GM23248 (cell line): ENCODE data around the gene KIAA1671. TPM values are rescaled to one million over a fixed set of nuclear protein-coding genes. Genes with fewer than 3 reads are reported as not detected.

Experiments used
- DNase-seq: peaks from one replicate; pipeline ENCODE4 v3.0.0-alpha.2; 2015
- H2AFZ ChIP-seq: fragments of 200-600 bp; sonication (generic); 2 replicates; pipeline ENCODE4 v1.6.1; 2016; ENCODE audit warnings: antibody characterized with exemption
- H3F3A ChIP-seq: fragments of 200-600 bp; sonication (generic); 2 replicates; pipeline ENCODE4 v1.6.1; 2016; ENCODE audit warnings: mild to moderate bottlenecking, antibody characterized with exemption, mixed run types; ENCODE audit not compliant: insufficient read depth
- H3K27ac ChIP-seq: fragments of 200-600 bp; sonication (generic); 2 replicates; pipeline ENCODE4 v1.5.1; 2016; ENCODE audit warnings: mild to moderate bottlenecking
- H3K27me3 ChIP-seq: fragments of 200-600 bp; sonication (generic); replicated peaks from 2 replicates; pipeline ENCODE4 v1.6.1; 2016; ENCODE audit warnings: mild to moderate bottlenecking; ENCODE audit not compliant: insufficient read depth
- H3K36me3 ChIP-seq: fragments of 200-600 bp; sonication (generic); 2 replicates; pipeline ENCODE4 v1.6.1; 2016; ENCODE audit warnings: low read depth, mild to moderate bottlenecking
- H3K4me1 ChIP-seq: fragments of 200-600 bp; sonication (generic); 2 replicates; pipeline ENCODE4 v1.6.1; 2016; ENCODE audit warnings: mild to moderate bottlenecking; ENCODE audit not compliant: insufficient read depth
- H3K4me2 ChIP-seq: fragments of 200-600 bp; sonication (generic); one replicate; pipeline ENCODE4 v1.6.1; 2016; ENCODE audit warnings: mild to moderate bottlenecking; ENCODE audit not compliant: unreplicated experiment
- H3K4me3 ChIP-seq: fragments of 200-600 bp; sonication (generic); 2 replicates; pipeline ENCODE4 v1.5.1; 2016; ENCODE audit warnings: mild to moderate bottlenecking
- H3K79me2 ChIP-seq: fragments of 200-600 bp; sonication (generic); 2 replicates; pipeline ENCODE4 v1.6.1; 2016; ENCODE audit warnings: mild to moderate bottlenecking; ENCODE audit not compliant: insufficient read depth
- H3K9ac ChIP-seq: fragments of 200-600 bp; sonication (generic); 2 replicates; pipeline ENCODE4 v1.6.1; 2016; ENCODE audit warnings: mild to moderate bottlenecking
- H3K9me2 ChIP-seq: fragments of 200-600 bp; sonication (generic); 2 replicates; pipeline ENCODE4 v1.6.1; 2016; ENCODE audit warnings: mixed run types, mild to moderate bottlenecking, moderate library complexity; ENCODE audit not compliant: insufficient read depth
- H3K9me3 ChIP-seq: fragments of 200-600 bp; sonication (generic); one replicate; pipeline ENCODE4 v1.6.1; 2017; ENCODE audit warnings: low read depth
- H4K20me1 ChIP-seq: fragments of 200-600 bp; sonication (generic); 2 replicates; pipeline ENCODE4 v1.6.0; 2016; ENCODE audit not compliant: insufficient read depth
- EZH2 ChIP-seq: fragments of 200-600 bp; sonication (generic); IDR thresholded peaks from 2 replicates; pipeline ENCODE4 v1.6.1; 2018; ENCODE audit warnings: antibody characterized with exemption, mild to moderate bottlenecking; ENCODE audit not compliant: insufficient read depth, poor library complexity, severe bottlenecking
- EZH2phosphoT487 ChIP-seq: fragments of 200-600 bp; sonication (generic); IDR thresholded peaks from 2 replicates; pipeline ENCODE4 v1.6.1; 2018; ENCODE audit warnings: antibody characterized with exemption, moderate library complexity, mild to moderate bottlenecking, low read depth; ENCODE audit not compliant: insufficient read depth
- WGBS, 2 experiments: methylation state at CpG; one replicate each; pipeline ENCODE4 v1.1.6; 2015 to 2017; ENCODE audit warnings: low lambda C conversion rate in 2 of 2, low coverage in 1 of 2; ENCODE audit errors: missing lambda C conversion rate in 2 of 2; 5-methylcytosine and 5-hydroxymethylcytosine counted together
- in situ Hi-C: fragments of 300-500 bp; cut with MboI; formaldehyde crosslinking; loops from 2 replicates; pipeline ENCODE4 v1.15.0; 2020
- polyA plus RNA-seq: library from polyadenylated mRNA; unstranded; fragments of >200 nt; fragmentation: Nextera tagmentation; extraction: Ambion mirVana; gene quantifications from 2 replicates; pipeline ENCODE4 v1.2.1, GENCODE V29; 2016
- total RNA-seq: library from RNA; depleted of rRNA; stranded (reverse); fragments of >200 nt; shearing (Covaris generic); gene quantifications from 2 replicates; pipeline ENCODE4 v1.2.3, GENCODE V29; 2014

Gene KIAA1671
- total and polyA plus RNA-seq, 2 experiments from 2014 or later: 0.25 to 0.76 TPM

DNA sequence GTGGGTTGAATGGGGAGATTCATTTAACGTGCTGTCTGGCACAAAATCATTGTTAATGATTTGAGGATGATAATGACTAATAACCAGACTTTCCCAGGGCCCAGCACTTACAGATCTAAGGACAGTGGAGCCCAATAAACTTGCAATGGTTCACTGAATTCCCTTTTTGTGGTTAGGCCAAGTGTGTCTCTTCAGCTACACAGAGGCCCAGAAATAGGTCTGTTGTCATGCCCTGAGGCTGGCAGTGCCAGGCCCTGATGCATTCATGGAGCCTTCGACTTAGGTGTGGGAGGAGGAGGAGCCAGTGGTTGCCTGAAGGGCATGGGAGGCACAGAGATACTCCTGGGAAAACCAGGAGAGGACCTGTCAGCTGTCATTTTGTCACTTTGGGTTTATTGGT lies 56.1 kb downstream of the KIAA1671 start:
- no peaks in the 10 kb centered on the region for H3K4me1 ChIP-seq
- no peaks in the 10 kb centered on the region for H4K20me1 ChIP-seq
- H3K9me3 ChIP-seq: no peaks in the 10 kb centered on the region
- H3K36me3 ChIP-seq: no peaks in the 10 kb centered on the region
- H3K27me3 ChIP-seq: 0 out of 2 replicates have a peak, but pooled peaks cover 5% of the 10 kb centered on the region
- no peaks in the 10 kb centered on the region for H3K79me2 ChIP-seq
- H2AFZ ChIP-seq: no peak overlapping the region
- WGBS, 2 experiments: 53 to 62% methylated on average over 2 of the region's 2 CpGs
- no peak overlapping the region for H3K27ac ChIP-seq
- no peak overlapping the region for H3K4me3 ChIP-seq
- H3K4me2 ChIP-seq: no peak overlapping the region
- no peak for TF ChIP-seq EZH2phosphoT487
- TF ChIP-seq EZH2: no peak
- no peaks in the 10 kb centered on the region for H3K9me2 ChIP-seq
- H3K9ac ChIP-seq: no peak overlapping the region
- no peak for DNase-seq
- H3F3A ChIP-seq: no peaks in the 10 kb centered on the region
- in situ Hi-C loops: no loop called here

DNA sequence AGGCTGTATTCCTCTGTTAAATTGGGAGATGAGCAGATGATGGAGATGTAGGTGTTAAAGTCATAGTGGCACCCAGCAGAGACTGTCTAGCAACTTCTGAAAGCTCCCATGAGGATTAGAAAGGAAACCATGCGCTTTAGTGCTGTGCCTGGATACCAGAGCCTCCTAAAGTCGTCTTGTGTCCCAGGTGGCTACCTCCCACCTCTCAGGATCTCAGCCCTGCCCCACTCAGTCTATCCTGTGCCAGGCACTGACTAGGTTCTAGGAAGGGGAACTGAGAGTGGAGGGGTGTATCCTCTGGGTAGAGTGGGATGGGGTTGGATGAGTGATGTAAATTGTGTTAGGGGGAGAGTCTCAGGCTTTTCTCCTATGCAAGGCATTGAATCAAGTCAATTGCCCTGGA lies 60.2 kb downstream of the KIAA1671 start:
- H3K9ac ChIP-seq: no peak overlapping the region
- no peaks in the 10 kb centered on the region for H3K4me1 ChIP-seq
- H3K4me3 ChIP-seq: no peak overlapping the region
- in situ Hi-C loops: no loop called here
- DNase-seq: no peak
- TF ChIP-seq EZH2phosphoT487 (no peak), EZH2 (no peak)
- H2AFZ ChIP-seq: no peak overlapping the region
- H4K20me1 ChIP-seq: no peaks in the 10 kb centered on the region
- WGBS, 2 experiments: 50 to 54% methylated on average over 2 of the region's 2 CpGs
- H3K27ac ChIP-seq: no peak overlapping the region
- H3K9me2 ChIP-seq: no peaks in the 10 kb centered on the region
- no peak overlapping the region for H3K4me2 ChIP-seq
- no peaks in the 10 kb centered on the region for H3K79me2 ChIP-seq
- no peaks in the 10 kb centered on the region for H3K9me3 ChIP-seq
- no peaks in the 10 kb centered on the region for H3K36me3 ChIP-seq
- no peaks in the 10 kb centered on the region for H3K27me3 ChIP-seq
- H3F3A ChIP-seq: no peaks in the 10 kb centered on the region

DNA sequence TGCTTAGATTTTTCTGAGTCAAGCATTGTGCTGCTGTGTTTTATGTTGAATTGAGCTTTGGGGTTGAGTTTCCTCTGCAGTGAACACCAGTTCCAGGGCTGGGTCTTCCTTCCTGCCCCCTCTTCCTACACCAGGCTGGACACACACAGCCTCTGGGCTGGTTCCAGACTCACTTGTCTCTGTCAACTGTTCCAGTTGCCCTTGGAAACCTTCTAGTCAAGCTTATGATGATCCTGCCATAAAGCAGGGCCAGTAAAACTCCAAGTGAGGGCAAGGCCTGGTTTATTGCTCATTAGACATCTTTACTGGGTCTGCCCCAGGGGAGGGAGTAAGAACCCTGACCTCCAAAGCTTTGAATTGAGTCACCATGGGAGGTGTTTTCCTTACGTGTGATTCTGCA lies 61.1 kb downstream of the KIAA1671 start:
- Histone ChIP-seq H3K4me3 (no peak overlapping the region), H3K9me3 (no peaks in the 10 kb centered on the region), H3K4me2 (no peak overlapping the region), H4K20me1 (no peaks in the 10 kb centered on the region), H2AFZ (no peak overlapping the region), H3F3A (no peaks in the 10 kb centered on the region), H3K36me3 (no peaks in the 10 kb centered on the region), H3K9me2 (no peaks in the 10 kb centered on the region), H3K79me2 (no peaks in the 10 kb centered on the region), H3K9ac (no peak overlapping the region), H3K27ac (no peak overlapping the region), H3K4me1 (no peaks in the 10 kb centered on the region), H3K27me3 (no peaks in the 10 kb centered on the region)
- in situ Hi-C loops: no loop called here
- no peak for DNase-seq
- WGBS, 2 experiments: 44 to 52% methylated on average over 1 of the region's 1 CpG
- TF ChIP-seq EZH2: no peak
- TF ChIP-seq EZH2phosphoT487: no peak

DNA sequence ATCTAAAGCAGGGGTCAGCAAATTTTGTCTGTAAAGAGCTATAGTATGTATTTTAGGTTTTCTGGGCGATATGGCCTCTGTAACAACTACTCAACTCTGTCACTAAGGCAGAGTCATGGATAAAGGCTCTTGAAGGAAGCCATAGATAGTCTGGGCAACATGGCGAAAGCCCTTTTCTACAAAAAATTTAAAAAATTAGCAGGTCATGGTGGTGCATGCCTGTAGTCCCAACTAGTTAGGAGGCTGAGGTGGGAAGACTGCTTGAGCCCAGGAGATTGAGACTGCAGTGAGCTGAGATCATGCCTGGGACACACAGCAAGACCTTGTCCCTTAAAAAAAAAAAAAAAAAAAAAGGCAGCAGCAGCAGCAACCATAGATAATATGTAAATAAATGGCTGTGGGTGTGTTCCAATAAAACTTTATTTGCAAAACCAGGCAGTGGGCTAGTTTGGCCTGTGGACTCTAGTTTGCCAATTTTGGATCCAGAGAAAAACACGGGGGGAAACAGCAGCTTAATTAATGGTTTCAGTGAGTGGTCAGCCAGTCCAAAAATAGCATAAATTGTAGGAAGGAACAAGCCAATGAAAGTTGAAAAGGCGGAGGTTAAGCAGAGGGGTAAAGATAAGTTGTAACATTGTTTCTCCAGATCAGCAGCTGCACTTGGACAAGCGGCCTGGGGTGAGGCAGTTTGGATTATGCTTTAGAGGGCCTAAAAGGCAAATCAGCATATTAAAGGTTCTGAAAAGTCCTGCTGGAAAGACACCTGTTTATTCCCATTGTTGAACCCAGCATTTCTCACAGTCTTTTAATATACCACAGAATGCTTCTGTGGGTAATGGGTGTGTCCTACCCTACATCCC lies 62.6 kb downstream of the KIAA1671 start:
- Histone ChIP-seq H3K4me2 (no peak overlapping the region), H3K79me2 (no peaks in the 10 kb centered on the region), H3K27me3 (peaks cover 6% of the 10 kb centered on the region; the same call in 1 of the 2 replicates), H3K9me2 (no peaks in the 10 kb centered on the region), H4K20me1 (no peaks in the 10 kb centered on the region), H3K9ac (no peak overlapping the region), H3K36me3 (no peaks in the 10 kb centered on the region), H3K4me1 (no peaks in the 10 kb centered on the region), H3K4me3 (no peak overlapping the region), H3K9me3 (no peaks in the 10 kb centered on the region), H3K27ac (no peak overlapping the region), H3F3A (no peaks in the 10 kb centered on the region), H2AFZ (no peak overlapping the region)
- WGBS, 2 experiments: 50 to 51% methylated on average over 5 of the region's 5 CpGs
- in situ Hi-C loops: no loop called here
- no peak for DNase-seq
- TF ChIP-seq EZH2phosphoT487 (no peak), EZH2 (no peak)

DNA sequence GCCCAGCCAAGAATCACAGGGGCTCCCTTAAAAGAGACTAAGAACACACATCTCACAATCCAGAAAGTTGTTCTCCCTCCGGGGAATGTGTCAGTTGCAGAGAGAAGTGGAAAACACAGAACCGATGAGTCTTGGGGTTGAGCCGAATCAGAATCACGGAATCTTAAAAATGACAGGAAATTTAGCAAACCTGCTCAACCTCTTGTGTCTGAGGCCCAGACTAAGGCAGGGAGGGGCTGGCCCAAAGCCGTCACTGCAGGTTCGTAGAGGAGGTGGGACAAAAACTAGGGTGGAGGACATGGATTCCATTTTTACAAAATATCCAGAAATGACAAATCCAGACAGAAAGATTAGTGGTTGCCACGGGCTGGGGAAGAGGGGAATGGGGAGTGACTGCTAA lies 63.8 kb downstream of the KIAA1671 start:
- no peaks in the 10 kb centered on the region for H3K4me1 ChIP-seq
- H3K9ac ChIP-seq: no peak overlapping the region
- no peaks in the 10 kb centered on the region for H3K9me2 ChIP-seq
- no peak overlapping the region for H3K27ac ChIP-seq
- no peak for DNase-seq
- no peak overlapping the region for H2AFZ ChIP-seq
- no peak overlapping the region for H3K4me3 ChIP-seq
- TF ChIP-seq EZH2 (no peak), EZH2phosphoT487 (no peak)
- no peaks in the 10 kb centered on the region for H3K79me2 ChIP-seq
- no peaks in the 10 kb centered on the region for H4K20me1 ChIP-seq
- no peaks in the 10 kb centered on the region for H3K36me3 ChIP-seq
- peaks cover 10% of the 10 kb centered on the region; the same call in 1 of the 2 replicates for H3K27me3 ChIP-seq
- H3K4me2 ChIP-seq: no peak overlapping the region
- WGBS, 2 experiments: 76 to 82% methylated on average over 7 of the region's 7 CpGs
- no peaks in the 10 kb centered on the region for H3F3A ChIP-seq
- H3K9me3 ChIP-seq: no peaks in the 10 kb centered on the region
- in situ Hi-C loops: no loop called here
